Measurements from ENCODE around the gene DRGX.

DRGX gene

DNA sequence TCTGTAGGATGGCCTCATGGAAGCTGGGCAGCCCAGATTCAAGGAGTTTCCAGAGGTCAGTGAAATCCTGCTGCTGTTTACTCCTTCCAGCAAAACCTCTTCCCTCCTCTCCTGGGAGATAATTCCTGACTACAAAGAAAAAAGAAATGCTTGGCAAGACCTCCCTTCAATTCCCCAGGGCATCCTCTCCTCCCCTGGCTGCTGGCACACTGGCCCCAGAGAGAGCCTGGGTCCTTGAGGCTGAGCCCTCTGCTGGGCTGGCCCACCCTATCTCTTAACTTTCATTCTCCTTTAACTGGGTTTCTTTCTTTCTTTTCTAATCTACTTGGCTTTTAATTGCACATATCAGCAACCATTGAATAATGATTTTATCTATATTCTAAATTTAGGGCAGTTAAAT lies 7.7 kb downstream of the DRGX start:
- H3F3A ChIP-seq (ENCODE audit: insufficient read depth, low read length) = no peaks in the 10 kb centered on the region

DNA sequence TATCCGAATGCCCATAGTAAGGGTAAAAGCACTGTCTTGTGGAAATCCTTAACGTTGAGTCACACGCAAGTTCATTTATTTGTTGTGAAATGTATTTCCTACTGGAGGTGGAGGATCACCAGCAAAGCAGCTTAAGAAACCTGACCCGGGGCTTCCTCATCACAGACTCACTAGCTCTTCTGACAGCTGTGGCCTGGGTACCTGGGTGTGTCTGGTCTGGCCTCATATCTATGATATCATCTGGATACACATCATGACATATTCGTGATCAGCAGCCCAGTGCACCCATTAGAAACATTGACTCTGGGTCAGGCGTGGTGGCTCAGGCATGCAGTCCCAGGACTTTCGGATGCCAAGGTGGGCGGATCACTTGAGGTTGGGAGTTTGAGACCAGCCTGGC lies 8.8 kb downstream of the DRGX start:
- Histone ChIP-seq H2AFZ (ENCODE audit: low read length) (no peak overlapping the region), H3K9me2 (replicated peaks; ENCODE audit: insufficient read depth, low read length) (no peaks in the 10 kb centered on the region), H3K9me3 (replicated peaks; ENCODE audit: insufficient read depth, low read length) (no peaks in the 10 kb centered on the region), H3K4me2 (ENCODE audit: low read depth, low read length) (no peak overlapping the region), H3K27ac (ENCODE audit: low read length) (no peak overlapping the region), H3K9ac (ENCODE audit: low read length) (no peak overlapping the region), H3K27me3 (replicated peaks; ENCODE audit: insufficient read depth, low read length) (no peaks in the 10 kb centered on the region), H3K4me3 (ENCODE audit: low read length) (no peak overlapping the region), H3K4me1 (ENCODE audit: low read length) (no peaks in the 10 kb centered on the region), H3F3A (ENCODE audit: insufficient read depth, low read length) (no peaks in the 10 kb centered on the region), H3K36me3 (replicated peaks; ENCODE audit: insufficient read depth, low read length) (no peaks in the 10 kb centered on the region), H3K79me2 (ENCODE audit: low read length) (no peaks in the 10 kb centered on the region), H4K20me1 (ENCODE audit: insufficient read depth, low read length) (no peaks in the 10 kb centered on the region)
- TF ChIP-seq EZH2phosphoT487 (IDR thresholded peaks at IDR 0.05; ENCODE audit: low read length) (no peak), EZH2 (optimal IDR thresholded peaks at IDR 0.05; ENCODE audit: low read depth, low read length) (no peak)
- TF ChIP-seq, protein P1, sequence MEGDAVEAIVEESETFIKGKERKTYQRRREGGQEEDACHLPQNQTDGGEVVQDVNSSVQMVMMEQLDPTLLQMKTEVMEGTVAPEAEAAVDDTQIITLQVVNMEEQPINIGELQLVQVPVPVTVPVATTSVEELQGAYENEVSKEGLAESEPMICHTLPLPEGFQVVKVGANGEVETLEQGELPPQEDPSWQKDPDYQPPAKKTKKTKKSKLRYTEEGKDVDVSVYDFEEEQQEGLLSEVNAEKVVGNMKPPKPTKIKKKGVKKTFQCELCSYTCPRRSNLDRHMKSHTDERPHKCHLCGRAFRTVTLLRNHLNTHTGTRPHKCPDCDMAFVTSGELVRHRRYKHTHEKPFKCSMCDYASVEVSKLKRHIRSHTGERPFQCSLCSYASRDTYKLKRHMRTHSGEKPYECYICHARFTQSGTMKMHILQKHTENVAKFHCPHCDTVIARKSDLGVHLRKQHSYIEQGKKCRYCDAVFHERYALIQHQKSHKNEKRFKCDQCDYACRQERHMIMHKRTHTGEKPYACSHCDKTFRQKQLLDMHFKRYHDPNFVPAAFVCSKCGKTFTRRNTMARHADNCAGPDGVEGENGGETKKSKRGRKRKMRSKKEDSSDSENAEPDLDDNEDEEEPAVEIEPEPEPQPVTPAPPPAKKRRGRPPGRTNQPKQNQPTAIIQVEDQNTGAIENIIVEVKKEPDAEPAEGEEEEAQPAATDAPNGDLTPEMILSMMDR (IDR thresholded peaks at IDR 0.05; ENCODE audit: low read length) = no peak
- DNase-seq = no peak

More for the DNA sequence above, 7.7 kb downstream of the DRGX start:
- Histone ChIP-seq H4K20me1 (ENCODE audit: insufficient read depth, low read length) (no peaks in the 10 kb centered on the region), H3K9me2 (replicated peaks; ENCODE audit: insufficient read depth, low read length) (no peaks in the 10 kb centered on the region), H3K79me2 (ENCODE audit: low read length) (no peaks in the 10 kb centered on the region), H3K9me3 (replicated peaks; ENCODE audit: insufficient read depth, low read length) (no peaks in the 10 kb centered on the region), H3K4me1 (ENCODE audit: low read length) (no peaks in the 10 kb centered on the region), H3K4me3 (ENCODE audit: low read length) (no peak overlapping the region), H3K9ac (ENCODE audit: low read length) (no peak overlapping the region), H3K27me3 (replicated peaks; ENCODE audit: insufficient read depth, low read length) (no peaks in the 10 kb centered on the region), H3K4me2 (ENCODE audit: low read depth, low read length) (no peak overlapping the region), H3K27ac (ENCODE audit: low read length) (no peak overlapping the region), H2AFZ (ENCODE audit: low read length) (no peak overlapping the region), H3K36me3 (replicated peaks; ENCODE audit: insufficient read depth, low read length) (no peaks in the 10 kb centered on the region)
- DNase-seq = no peak
- TF ChIP-seq EZH2 (optimal IDR thresholded peaks at IDR 0.05; ENCODE audit: low read depth, low read length) (no peak), EZH2phosphoT487 (IDR thresholded peaks at IDR 0.05; ENCODE audit: low read length) (no peak)
- TF ChIP-seq, protein P1 (IDR thresholded peaks at IDR 0.05; ENCODE audit: low read length) = no peak

DNA sequence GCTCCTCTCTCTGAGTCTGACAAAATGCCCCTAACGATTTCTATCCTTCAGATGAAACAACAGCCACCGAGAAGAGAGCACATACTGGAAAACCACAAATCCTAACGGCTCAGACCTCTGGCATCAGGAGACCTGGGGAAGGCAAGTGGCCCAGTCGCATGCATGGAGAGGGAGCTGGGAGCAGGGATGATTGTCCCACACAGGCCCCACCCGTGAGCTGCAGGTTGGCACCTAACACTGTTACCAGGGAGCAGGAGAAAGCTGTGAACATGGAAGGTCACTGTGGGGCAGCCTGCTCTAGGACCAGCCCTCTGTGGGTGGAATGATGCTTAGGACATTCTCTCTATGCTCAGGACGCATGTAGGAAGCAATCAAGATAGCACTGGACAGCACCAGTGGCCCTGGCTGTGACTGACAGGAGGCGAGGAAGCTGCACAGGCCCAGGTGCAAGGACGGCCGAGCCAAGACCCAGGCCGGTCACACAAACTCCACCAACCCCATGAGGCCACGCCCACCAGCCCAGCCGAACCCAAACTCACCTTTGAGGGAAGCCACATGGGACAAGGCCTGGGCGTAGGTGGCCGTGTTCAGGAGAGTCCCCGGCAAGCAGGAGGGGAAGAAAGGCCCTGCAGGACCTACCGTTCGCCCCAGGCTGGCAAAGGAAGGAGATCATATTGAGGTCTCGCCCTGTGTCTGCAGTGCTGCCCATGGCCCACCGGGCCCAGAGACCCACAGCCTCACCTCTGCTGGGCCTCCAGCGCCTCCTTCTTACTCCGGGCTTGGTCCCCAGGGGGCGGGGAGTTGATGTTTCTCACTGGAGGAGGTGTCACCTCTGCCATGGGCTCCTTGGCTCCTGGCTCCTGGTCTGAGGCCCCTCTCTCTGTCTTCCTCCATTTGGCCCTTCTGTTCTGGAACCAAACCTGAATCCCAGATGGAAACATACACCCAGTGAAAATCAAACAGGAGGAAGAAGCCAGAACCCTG lies 9.7 kb downstream of the DRGX start:
- no peak overlapping the region for H3K9ac ChIP-seq (ENCODE audit: low read length)
- TF ChIP-seq, protein P1 (IDR thresholded peaks at IDR 0.05; ENCODE audit: low read length) = no peak
- TF ChIP-seq EZH2phosphoT487 (IDR thresholded peaks at IDR 0.05; ENCODE audit: low read length) (no peak), EZH2 (optimal IDR thresholded peaks at IDR 0.05; ENCODE audit: low read depth, low read length) (no peak)
- H2AFZ ChIP-seq (ENCODE audit: low read length) = no peak overlapping the region
- H3K4me1 ChIP-seq (ENCODE audit: low read length) = no peaks in the 10 kb centered on the region
- H3K9me3 ChIP-seq (replicated peaks; ENCODE audit: insufficient read depth, low read length) = no peaks in the 10 kb centered on the region
- H4K20me1 ChIP-seq (ENCODE audit: insufficient read depth, low read length) = no peaks in the 10 kb centered on the region
- no peaks in the 10 kb centered on the region for H3K9me2 ChIP-seq (replicated peaks; ENCODE audit: insufficient read depth, low read length)
- no peak for DNase-seq
- H3K4me3 ChIP-seq (ENCODE audit: low read length) = no peak overlapping the region
- no peaks in the 10 kb centered on the region for H3K27me3 ChIP-seq (replicated peaks; ENCODE audit: insufficient read depth, low read length)
- H3K36me3 ChIP-seq (replicated peaks; ENCODE audit: insufficient read depth, low read length) = no peaks in the 10 kb centered on the region
- no peaks in the 10 kb centered on the region for H3K79me2 ChIP-seq (ENCODE audit: low read length)
- H3K27ac ChIP-seq (ENCODE audit: low read length) = no peak overlapping the region
- no peaks in the 10 kb centered on the region for H3F3A ChIP-seq (ENCODE audit: insufficient read depth, low read length)
- H3K4me2 ChIP-seq (ENCODE audit: low read depth, low read length) = no peak overlapping the region

Data from MM.1S (cell line).